HFF-Myc (cell line): ENCODE results near the gene LYST.

Experiments
- DNase-seq: peaks from one replicate; pipeline ENCODE4 v3.0.0-alpha.2; 2011; ENCODE audit warnings: low read depth; ENCODE audit errors: extremely low read depth
- H3K4me3 ChIP-seq: replicated peaks from 2 replicates; pipeline ENCODE4 v1.5.1; 2011; ENCODE audit warnings: low read depth, mild to moderate bottlenecking, control low read depth, low read length
- CTCF ChIP-seq: IDR thresholded peaks from 2 replicates; pipeline ENCODE4 v1.5.1; 2012; ENCODE audit warnings: mild to moderate bottlenecking, low read depth, low read length, control low read depth; ENCODE audit errors: missing control alignments

Gene LYST

DNA sequence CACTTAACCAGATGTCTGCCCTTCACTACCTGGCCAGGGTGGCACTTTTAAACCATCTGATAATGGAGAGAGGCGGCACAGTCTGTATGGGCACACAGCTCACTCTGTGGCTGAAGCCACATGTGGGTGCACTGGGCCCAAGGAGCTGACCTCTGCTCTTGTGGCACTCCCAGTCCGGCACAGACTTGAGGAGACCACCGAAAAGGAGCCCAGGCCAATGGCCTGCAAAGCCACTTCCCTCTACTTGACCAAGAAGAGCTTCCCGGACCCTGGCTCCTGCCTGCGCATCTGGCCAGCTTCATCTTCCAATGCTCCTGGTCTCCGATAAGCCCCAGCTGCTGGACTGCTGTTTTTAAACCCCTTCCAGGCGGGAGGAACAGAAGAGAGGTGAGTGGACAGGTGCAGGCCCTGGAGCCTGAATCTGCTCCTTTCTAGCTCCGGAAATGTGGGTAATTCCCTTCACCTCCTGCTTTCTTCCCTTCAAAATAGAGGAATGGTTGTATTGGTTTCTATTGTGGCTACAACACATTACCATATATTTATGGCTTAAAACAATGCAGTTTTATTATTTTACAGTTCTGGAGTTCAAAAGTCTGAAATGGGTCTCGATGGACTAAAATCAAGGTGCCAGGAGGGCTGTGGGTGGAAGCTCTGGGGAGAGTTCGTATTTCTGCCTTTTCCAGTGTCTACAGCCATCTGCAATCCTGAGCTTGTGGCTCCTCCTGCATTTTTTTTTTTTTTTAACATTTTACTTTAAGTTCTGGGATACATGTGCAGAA is 228.8 kb downstream of the LYST start:
- no peak for DNase-seq
- no peak overlapping the region for H3K4me3 ChIP-seq
- TF ChIP-seq CTCF, result no peak

DNA sequence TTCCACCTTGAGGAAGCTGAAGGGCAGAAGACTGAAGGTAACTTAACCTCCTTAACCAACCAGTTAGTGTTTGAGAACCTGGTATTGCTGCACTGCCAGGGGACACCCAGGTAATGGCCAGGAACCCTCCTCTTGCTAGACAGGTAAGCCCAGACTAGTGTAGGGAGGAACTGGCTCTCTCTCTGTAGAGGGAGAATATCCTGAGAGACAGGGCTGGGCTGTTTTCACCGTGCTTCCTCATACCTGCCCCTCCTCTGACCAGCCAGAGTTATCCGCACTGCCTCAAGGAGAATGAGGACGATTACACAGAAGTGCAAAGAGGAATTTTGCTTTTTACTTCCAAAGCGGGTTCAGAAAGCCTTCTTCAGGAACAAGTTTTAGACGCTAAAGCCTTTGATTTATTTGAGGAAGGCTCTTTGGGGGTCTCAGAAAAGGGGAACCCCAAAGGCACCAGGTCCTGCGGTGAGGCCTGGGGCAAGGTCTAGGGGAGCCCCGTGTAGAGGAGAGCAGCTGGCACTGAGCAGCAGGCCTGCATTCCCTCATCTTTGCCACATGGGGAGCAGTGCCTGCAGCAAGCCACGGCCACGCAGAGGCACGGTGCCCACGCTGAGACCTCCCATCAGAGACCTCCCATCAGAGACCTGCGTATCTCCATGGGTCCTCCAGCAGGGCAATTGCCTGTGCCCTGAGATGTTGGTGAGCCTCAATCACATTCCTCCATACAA is 230.6 kb downstream of the LYST start:
- no peak overlapping the region for H3K4me3 ChIP-seq
- no peak for DNase-seq
- TF ChIP-seq CTCF, result no peak

DNA sequence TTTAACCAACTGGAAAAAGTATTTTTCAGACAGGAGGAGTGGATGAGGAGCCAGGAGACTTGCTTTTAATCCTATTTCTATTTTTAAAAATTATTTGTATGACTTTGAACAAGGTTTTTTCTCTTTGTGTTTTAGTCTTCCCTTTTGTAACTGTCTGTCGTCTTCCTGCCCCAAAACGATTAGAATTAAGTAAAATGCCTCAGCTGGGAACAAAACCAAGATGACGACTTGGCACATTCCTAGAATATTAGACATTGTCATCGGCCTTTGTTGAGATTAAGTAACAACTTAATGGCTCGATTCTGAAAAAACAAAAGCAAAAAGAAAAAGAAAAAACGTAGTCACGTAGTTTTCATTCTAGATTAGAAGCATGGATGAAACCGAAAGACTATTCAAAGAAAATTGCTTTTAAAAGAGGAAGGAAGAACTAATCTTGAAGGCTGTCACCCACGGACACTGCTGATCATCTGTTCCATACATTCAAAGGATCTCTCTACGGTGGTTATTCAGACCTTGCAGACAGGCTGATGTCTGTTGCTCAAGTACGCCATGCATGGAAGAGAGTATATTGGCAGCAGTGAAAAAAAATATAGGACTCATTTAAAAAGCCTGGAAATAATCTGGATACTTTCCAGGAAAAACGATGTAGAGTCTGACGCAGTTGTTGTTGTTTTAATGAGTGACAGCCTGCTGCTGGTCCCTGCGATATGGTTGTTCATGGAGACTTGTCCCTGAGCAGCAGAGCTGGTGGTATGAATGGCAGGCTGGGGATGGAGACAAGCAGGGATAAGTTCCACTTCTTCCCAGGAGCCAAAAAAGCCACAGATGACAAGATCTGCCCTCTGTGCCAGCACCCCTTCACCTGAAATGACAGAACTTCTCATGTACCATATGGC is 234.0 kb downstream of the LYST start:
- no peak overlapping the region for H3K4me3 ChIP-seq
- DNase-seq, result no peak
- TF ChIP-seq CTCF, result no peak

- DNase-seq, result no peak
- no peak overlapping the region for H3K4me3 ChIP-seq
- TF ChIP-seq CTCF, result no peak
Observed at GRCh38 chr1:235631816-235632215, 234.9 kb downstream of the LYST start.

DNA sequence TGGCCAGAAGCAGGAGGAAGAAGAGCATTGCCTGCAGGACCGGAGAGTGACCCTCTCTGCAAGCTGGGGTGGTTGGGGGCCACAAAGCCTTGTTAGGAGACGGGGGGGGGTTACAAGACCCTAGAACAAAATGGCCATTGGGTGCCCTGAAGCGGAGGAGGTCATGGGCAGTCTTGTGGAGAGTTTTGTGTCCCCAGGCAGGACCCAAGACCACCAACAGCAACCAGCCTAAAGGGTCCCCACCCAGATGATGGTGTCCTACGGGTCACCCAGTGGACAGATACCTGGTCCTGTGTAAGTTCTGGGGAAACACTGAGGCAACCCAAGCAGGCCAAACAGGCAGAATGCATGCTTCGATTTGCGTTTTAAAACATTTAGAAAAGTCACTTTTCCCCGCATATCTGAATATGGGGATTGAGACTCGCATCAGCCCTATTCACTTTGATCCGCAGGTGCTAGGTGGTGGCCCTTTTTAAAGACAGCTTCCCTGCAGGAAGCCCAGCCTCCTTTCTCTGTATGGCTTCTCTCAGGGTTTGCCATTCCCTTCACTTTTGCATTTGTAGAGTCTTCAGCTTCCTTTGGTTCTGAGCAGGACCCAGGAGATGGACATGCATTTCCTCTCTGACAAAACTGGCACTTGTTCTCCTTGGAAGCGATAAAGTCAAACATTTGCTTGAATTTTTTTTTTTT is 238.2 kb downstream of the LYST start:
- no peak for DNase-seq
- no peak for TF ChIP-seq CTCF
- H3K4me3 ChIP-seq, result no peak overlapping the region

DNA sequence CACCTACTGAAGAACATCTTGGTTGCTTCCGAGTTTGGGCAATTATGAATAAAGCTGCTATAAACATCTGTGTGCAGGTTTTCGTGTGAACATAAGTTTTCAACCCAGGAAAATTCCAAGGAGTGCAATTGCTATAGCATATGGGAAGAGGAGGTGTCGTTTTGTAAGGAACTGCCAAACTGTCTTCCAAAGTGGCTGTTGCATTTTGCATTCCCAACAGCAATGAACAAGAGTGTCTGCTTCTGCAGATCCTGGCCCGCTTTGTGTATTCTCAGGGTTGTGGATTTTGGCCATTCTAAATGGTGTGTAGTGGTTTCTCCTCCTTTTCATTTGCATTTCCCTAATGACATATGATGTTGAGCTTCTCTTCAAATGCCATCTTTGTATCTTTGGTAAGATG is 240.9 kb downstream of the LYST start:
- H3K4me3 ChIP-seq, result no peak overlapping the region
- TF ChIP-seq CTCF, result no peak
- DNase-seq, result no peak
